PFSK-1 (cell line): ENCODE data around the gene ECE2.

ENCODE experiments used
- FOXP2 ChIP-seq: optimal IDR thresholded peaks from 2 replicates; pipeline ENCODE3; 2011; ENCODE audit warnings: borderline replicate concordance, control low read depth, inconsistent platforms; ENCODE audit not compliant: insufficient read depth; ENCODE audit errors: extremely low read length, extremely low read depth
- POLR2AphosphoS5 ChIP-seq: IDR thresholded peaks from 2 replicates; pipeline ENCODE4 v1.6.1; 2012; ENCODE audit warnings: low read depth, mild to moderate bottlenecking, control low read depth, low read length, moderate library complexity
- SIN3A ChIP-seq: IDR thresholded peaks from 2 replicates; pipeline ENCODE4 v1.6.1; 2012; ENCODE audit warnings: mild to moderate bottlenecking, low read length, moderate library complexity, borderline replicate concordance; ENCODE audit not compliant: insufficient read depth
- TAF1 ChIP-seq: IDR thresholded peaks from 2 replicates; pipeline ENCODE4 v1.6.1; 2012; ENCODE audit warnings: low read length, control low read depth, borderline replicate concordance; ENCODE audit not compliant: insufficient read depth
- TF ChIP-seq, protein P1 (sequence below), 2 experiments: IDR thresholded peaks; 2 replicates each; pipeline versions ENCODE4 v1.6.1 to v1.8.0; 2011 to 2012; ENCODE audit warnings: low read depth in 2 of 2, low read length in 2 of 2, control low read depth in 1 of 2, inconsistent platforms in 1 of 2, mild to moderate bottlenecking in 1 of 2, moderate library complexity in 1 of 2; ENCODE audit not compliant: insufficient read depth in 1 of 2

The ECE2 gene

DNA sequence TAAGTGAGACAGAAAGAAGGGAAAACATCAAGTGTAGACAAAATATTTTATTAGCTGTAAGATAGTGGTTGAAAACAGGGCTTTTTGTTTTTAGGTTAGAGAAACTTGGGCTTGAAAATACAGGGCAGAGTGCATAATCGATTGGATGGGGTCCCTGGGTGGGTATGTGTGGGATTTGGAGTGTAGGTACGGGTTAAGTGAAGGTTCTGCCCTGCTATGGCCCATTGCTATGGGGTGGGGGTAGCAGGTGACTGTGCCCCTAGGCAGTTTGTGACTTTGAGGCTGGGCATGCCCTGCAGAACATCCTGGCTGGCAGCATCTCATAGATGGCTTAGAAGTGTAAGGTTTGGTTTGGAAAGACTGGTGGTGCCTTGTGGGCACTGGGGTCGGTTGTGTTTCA is 57.9 kb downstream of the ECE2 start:
- no peak for TF ChIP-seq FOXP2
- TF ChIP-seq TAF1: no peak
- no peak for TF ChIP-seq SIN3A
- TF ChIP-seq POLR2AphosphoS5: no peak
- TF ChIP-seq, protein P1, sequence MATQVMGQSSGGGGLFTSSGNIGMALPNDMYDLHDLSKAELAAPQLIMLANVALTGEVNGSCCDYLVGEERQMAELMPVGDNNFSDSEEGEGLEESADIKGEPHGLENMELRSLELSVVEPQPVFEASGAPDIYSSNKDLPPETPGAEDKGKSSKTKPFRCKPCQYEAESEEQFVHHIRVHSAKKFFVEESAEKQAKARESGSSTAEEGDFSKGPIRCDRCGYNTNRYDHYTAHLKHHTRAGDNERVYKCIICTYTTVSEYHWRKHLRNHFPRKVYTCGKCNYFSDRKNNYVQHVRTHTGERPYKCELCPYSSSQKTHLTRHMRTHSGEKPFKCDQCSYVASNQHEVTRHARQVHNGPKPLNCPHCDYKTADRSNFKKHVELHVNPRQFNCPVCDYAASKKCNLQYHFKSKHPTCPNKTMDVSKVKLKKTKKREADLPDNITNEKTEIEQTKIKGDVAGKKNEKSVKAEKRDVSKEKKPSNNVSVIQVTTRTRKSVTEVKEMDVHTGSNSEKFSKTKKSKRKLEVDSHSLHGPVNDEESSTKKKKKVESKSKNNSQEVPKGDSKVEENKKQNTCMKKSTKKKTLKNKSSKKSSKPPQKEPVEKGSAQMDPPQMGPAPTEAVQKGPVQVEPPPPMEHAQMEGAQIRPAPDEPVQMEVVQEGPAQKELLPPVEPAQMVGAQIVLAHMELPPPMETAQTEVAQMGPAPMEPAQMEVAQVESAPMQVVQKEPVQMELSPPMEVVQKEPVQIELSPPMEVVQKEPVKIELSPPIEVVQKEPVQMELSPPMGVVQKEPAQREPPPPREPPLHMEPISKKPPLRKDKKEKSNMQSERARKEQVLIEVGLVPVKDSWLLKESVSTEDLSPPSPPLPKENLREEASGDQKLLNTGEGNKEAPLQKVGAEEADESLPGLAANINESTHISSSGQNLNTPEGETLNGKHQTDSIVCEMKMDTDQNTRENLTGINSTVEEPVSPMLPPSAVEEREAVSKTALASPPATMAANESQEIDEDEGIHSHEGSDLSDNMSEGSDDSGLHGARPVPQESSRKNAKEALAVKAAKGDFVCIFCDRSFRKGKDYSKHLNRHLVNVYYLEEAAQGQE (IDR thresholded peaks at IDR 0.05; ENCODE audit: insufficient read depth in 1 of 2, low read depth in 2 of 2, low read length in 2 of 2): no peak

DNA sequence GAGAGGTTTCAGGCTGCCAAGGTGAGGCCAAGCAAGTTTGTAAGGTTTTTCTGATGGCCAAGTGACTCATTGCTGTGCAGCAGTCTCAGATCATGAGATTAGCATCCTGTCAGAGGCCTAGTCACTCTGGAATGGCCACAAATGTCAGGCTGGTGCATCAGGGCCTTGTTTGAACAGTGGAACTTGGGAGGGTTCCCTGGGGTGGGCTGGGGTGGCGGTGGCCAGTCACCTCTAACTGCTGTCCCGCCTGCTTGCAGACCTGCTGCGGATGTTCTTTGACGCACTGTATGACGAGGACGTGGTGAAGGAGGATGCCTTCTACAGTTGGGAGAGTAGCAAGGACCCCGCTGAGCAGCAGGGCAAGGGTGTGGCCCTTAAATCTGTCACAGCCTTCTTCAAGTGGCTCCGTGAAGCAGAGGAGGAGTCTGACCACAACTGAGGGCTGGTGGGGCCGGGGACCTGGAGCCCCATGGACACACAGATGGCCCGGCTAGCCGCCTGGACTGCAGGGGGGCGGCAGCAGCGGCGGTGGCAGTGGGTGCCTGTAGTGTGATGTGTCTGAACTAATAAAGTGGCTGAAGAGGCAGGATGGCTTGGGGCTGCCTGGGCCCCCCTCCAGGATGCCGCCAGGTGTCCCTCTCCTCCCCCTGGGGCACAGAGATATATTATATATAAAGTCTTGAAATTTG is 58.8 kb downstream of the ECE2 start:
- no peak for TF ChIP-seq FOXP2
- TF ChIP-seq, protein P1 (IDR thresholded peaks at IDR 0.05; ENCODE audit: insufficient read depth in 1 of 2, low read depth in 2 of 2, low read length in 2 of 2): no peak
- no peak for TF ChIP-seq SIN3A
- no peak for TF ChIP-seq TAF1
- TF ChIP-seq POLR2AphosphoS5: no peak

DNA sequence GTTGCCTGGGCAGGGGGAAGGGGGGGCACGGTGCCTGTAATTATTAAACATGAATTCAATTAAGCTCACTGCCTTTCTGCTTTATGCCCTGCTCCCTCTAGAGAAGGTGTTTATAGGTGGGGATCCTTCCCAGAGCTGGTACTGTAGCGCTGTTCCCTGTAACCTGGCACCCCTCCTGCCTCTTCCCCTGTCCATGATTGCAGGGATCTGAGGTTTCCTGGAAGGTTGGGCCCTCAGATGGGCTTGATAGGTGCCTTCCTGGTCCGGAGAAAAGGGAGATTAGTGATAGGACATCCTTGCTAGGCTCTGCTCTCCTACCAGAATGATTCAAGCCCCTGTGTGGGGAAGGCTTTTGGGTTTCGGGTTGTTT is 59.5 kb downstream of the ECE2 start:
- TF ChIP-seq POLR2AphosphoS5 (no peak), SIN3A (no peak), FOXP2 (no peak), TAF1 (no peak)
- TF ChIP-seq, protein P1 (IDR thresholded peaks at IDR 0.05; ENCODE audit: insufficient read depth in 1 of 2, low read depth in 2 of 2, low read length in 2 of 2): no peak

DNA sequence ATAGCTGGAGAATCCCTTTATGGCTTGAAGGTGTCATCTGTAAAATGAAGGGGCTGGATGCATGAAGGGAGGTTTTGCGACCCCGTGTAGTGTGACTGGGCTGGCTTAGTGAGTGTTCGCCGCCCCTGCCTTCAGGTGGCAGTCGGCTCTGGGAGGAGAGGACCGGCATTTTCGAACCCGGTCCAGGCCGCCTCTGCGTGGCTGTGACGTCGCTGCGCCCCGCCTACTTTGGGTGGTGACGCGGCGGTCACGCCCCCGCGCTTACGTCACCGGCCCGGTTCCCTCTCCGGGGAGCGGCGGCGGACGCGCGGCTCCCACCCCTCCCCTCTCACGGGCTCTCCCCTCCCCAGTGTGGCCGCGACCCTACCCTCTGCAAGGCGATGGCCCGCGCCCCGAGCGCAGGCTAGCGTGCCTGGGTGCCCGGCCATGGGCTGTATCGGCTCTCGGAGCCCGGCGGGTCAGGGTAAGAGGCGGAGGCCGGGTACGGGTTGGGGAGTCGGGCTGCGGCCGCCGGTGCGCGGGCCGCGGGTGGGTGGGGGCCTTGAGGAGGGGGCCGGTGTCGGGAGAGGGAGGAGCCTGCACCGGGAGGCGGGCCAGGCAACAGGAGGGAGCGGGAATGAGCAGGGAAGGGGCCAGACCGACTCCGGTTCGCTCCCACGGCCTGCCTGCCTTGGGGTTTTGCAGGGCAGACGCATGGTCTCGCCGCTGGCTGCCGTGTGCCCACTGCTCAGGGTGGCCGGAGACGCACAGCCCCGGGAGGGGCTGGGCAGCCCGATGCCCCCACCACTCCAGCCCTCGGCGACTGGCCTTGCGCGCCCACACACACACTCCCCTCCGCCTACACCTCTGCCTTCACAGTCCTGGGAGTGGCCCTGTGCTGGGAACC is 60.1 kb downstream of the ECE2 start:
- TF ChIP-seq POLR2AphosphoS5: peak; percentile 62
- peak; percentile 73 for TF ChIP-seq FOXP2
- TF ChIP-seq, protein P1 (IDR thresholded peaks at IDR 0.05; ENCODE audit: insufficient read depth in 1 of 2, low read depth in 2 of 2, low read length in 2 of 2): no peak
